HL-60 (cell line): ENCODE data around the gene ANKRD33.

ENCODE experiments used
- DNase-seq, 2 experiments: peaks; one replicate each; pipeline ENCODE4 v3.0.0-alpha.2; 2010 to 2020; ENCODE audit warnings: low read depth in 1 of 2, low spot score in 1 of 2
- H3K27ac ChIP-seq: fragments of 250-450 bp; sonication (Bioruptor Pico); replicated peaks from 2 replicates; pipeline ENCODE4 v1.5.1; 2020; ENCODE audit warnings: mild to moderate bottlenecking, moderate library complexity
- H3K27me3 ChIP-seq: fragments of 250-450 bp; sonication (Bioruptor Pico); 2 replicates; pipeline ENCODE4 v1.5.1; 2021; ENCODE audit warnings: mild to moderate bottlenecking, moderate library complexity; ENCODE audit not compliant: insufficient read depth, poor library complexity, severe bottlenecking
- H3K4me3 ChIP-seq: replicated peaks from 2 replicates; pipeline ENCODE4 v1.5.1; 2011; ENCODE audit warnings: mild to moderate bottlenecking, control low read depth, low read length; ENCODE audit not compliant: insufficient read depth
- GABPA ChIP-seq: IDR thresholded peaks from 2 replicates; pipeline ENCODE4 v1.6.1; 2012; ENCODE audit warnings: low read depth
- POLR2AphosphoS5 ChIP-seq: IDR thresholded peaks from 2 replicates; pipeline ENCODE4 v1.6.1; 2012; ENCODE audit warnings: low read depth
- REST ChIP-seq: IDR thresholded peaks from 2 replicates; pipeline ENCODE4 v1.6.1; 2012; ENCODE audit warnings: low read depth; ENCODE audit not compliant: insufficient replicate concordance
- SPI1 ChIP-seq: IDR thresholded peaks from 2 replicates; pipeline ENCODE4 v1.6.1; 2012; ENCODE audit warnings: low read depth, mild to moderate bottlenecking, borderline replicate concordance
- TF ChIP-seq, protein P1 (sequence below): IDR thresholded peaks from one replicate; pipeline ENCODE4 v1.5.1; 2011; ENCODE audit warnings: low read length, control low read depth, inconsistent platforms; ENCODE audit not compliant: insufficient read depth

Gene ANKRD33

DNA sequence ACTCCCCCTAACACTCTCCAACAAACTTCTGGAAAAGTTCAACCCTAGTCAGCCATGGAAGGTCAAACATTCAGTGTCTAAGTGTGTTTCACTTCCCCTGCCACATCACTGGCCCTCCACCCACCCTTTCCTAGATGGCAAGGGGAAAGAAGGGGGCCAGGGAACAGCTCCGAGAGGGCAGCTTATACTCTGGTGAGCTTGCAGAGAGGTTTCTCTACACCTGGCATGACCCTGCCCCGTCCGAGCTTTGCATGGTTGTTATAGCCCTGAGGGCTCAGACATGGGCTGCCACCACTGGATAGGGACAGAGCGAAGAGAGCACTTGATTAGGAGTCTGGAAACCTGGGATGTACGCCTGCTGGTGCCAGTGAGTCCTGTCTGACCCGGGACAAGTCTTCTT lies 23.4 kb downstream of the ANKRD33 start:
- peaks cover 18% of the 10 kb centered on the region for H3K27me3 ChIP-seq
- TF ChIP-seq REST (no peak), POLR2AphosphoS5 (no peak), SPI1 (no peak), GABPA (no peak)
- TF ChIP-seq, protein P1, sequence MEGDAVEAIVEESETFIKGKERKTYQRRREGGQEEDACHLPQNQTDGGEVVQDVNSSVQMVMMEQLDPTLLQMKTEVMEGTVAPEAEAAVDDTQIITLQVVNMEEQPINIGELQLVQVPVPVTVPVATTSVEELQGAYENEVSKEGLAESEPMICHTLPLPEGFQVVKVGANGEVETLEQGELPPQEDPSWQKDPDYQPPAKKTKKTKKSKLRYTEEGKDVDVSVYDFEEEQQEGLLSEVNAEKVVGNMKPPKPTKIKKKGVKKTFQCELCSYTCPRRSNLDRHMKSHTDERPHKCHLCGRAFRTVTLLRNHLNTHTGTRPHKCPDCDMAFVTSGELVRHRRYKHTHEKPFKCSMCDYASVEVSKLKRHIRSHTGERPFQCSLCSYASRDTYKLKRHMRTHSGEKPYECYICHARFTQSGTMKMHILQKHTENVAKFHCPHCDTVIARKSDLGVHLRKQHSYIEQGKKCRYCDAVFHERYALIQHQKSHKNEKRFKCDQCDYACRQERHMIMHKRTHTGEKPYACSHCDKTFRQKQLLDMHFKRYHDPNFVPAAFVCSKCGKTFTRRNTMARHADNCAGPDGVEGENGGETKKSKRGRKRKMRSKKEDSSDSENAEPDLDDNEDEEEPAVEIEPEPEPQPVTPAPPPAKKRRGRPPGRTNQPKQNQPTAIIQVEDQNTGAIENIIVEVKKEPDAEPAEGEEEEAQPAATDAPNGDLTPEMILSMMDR, result no peak
- H3K4me3 ChIP-seq, result no peak overlapping the region
- no peak for DNase-seq
- H3K27ac ChIP-seq, result no peak overlapping the region

- no peak overlapping the region for H3K27ac ChIP-seq
- no peak overlapping the region for H3K4me3 ChIP-seq
- H3K27me3 ChIP-seq, result peaks cover 15% of the 10 kb centered on the region
- peak; percentile 20 to 51 for DNase-seq
- no peak for TF ChIP-seq GABPA
- peak; percentile 57; the same call in 1 of the 2 replicates for TF ChIP-seq SPI1
- TF ChIP-seq REST, result no peak
- TF ChIP-seq, protein P1, result no peak
- TF ChIP-seq POLR2AphosphoS5, result no peak
Measured at GRCh38 chr12:51911788-51912711, 24.1 kb downstream of the ANKRD33 start.

DNA sequence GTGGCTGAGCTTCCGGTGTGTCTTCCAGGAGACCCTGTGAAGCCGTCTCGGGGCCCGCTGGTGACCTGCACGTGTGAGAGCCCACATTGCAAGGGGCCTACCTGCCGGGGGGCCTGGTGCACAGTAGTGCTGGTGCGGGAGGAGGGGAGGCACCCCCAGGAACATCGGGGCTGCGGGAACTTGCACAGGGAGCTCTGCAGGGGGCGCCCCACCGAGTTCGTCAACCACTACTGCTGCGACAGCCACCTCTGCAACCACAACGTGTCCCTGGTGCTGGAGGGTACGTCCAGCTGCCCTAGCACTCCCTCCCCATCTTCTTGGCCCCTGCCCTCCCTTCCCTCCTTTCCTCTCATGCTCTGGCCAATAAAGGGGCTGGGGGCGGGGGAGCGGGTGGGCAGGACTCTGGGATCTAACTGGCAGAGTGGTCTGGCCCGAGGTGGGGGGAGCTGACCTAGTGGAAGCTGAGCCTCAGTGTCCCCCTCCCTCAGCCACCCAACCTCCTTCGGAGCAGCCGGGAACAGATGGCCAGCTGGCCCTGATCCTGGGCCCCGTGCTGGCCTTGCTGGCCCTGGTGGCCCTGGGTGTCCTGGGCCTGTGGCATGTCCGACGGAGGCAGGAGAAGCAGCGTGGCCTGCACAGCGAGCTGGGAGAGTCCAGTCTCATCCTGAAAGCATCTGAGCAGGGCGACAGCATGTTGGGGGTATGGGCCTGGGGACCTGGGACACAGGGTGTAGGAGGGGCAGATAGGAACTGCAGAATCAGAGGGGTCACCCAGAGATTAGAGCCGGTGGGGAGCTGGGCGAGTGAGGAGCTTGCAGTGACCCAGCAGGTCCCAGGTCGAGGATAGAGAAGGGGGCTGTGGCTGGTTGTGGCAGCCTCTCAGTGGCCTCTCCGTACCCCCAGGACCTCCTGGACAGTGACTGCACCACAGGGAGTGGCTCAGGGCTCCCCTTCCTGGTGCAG lies 25.4 kb downstream of the ANKRD33 start:
- DNase-seq, result no peak
- peaks cover 6% of the 10 kb centered on the region for H3K27me3 ChIP-seq
- H3K4me3 ChIP-seq, result no peak overlapping the region
- H3K27ac ChIP-seq, result no peak overlapping the region
- TF ChIP-seq POLR2AphosphoS5, result no peak
- TF ChIP-seq, protein P1, result no peak
- TF ChIP-seq SPI1, result no peak
- TF ChIP-seq REST, result no peak
- no peak for TF ChIP-seq GABPA
